GM18867 (cell line): ENCODE results near the gene OR5AC2.

Experiments used
- ATAC-seq: cut with Tn5 transposase; IDR thresholded peaks from one replicate; pipeline ENCODE4 v1.9.1; 2021; ENCODE audit warnings: mild to moderate bottlenecking, moderate library complexity; ENCODE audit not compliant: unreplicated experiment

OR5AC2 gene, protein sequence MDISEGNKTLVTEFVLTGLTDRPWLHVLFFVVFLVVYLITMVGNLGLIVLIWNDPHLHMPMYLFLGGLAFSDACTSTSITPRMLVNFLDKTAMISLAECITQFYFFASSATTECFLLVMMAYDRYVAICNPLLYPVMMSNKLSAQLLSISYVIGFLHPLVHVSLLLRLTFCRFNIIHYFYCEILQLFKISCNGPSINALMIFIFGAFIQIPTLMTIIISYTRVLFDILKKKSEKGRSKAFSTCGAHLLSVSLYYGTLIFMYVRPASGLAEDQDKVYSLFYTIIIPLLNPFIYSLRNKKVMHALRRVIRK

GRCh38 chr3:98086873-98087272, at the start of gene OR5AC2:
Gene OR5AC2 (plus strand): TSS chr3:98087173. CDS start chr3:98087173, 0 bp downstream.
- no peak for ATAC-seq

DNA sequence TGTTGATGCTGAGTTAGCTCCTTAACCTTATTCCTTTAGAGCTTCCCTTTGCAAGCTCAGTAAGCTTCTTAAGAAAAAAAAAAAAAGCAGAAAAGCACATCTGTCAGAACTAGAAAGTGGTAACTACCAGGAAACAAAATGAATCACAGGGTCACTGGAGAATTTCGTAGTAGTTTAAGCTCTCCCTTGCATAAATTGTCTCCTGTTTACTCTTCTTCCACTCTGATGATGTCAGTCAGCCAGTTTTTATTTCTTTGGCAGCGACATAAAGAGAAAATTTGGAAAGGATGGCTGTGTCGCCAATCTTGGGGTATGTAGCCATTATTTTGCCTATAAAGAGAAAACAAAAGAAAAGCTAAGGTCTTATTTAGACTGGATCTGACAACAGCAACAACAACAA, 48.7 kb upstream of the OR5AC2 start:
- no peak for ATAC-seq

DNA sequence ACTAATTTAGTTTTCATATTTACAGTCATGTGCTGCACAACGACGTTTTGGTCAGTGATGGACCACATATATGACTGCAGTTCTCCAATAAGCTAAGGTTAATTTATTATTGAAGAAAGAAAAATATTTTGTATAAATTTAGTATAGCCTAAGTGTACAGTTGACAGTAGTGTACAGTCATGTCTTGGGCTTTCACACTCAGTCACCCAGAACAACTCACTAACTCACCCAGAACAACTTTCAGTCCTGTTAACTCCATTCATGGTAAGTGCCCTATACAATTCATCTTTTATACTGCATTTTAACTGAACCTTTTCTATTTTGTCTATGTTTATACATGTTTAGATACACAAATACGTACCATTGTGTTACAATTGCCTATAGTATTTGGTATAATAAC, 48.1 kb upstream of the OR5AC2 start:
- peak; percentile 16 for ATAC-seq

GRCh38 chr3:98039322-98040024, 47.5 kb upstream of the OR5AC2 start:
- peak; percentile 92 for ATAC-seq

GRCh38 chr3:98041350-98041749, 45.6 kb upstream of the OR5AC2 start:
- ATAC-seq = no peak

DNA sequence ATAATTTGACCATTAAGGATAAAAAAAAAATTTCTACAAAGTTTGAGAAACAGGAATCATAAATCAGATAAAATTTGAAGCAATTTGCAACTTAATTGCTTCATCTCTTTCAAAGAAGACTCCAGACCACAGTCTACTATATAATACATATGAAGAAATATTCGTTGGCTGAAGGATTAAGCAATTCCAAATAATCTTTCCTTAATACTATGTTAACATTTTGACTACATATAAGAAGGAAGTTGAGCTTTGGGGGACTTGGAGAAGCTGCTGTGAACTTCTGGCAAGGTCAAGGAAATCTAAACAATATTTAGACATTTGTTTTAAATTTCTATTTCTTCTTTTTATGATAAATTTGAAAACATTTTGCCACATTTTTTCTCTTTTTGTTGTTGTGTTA, 38.4 kb upstream of the OR5AC2 start:
- no peak for ATAC-seq

DNA sequence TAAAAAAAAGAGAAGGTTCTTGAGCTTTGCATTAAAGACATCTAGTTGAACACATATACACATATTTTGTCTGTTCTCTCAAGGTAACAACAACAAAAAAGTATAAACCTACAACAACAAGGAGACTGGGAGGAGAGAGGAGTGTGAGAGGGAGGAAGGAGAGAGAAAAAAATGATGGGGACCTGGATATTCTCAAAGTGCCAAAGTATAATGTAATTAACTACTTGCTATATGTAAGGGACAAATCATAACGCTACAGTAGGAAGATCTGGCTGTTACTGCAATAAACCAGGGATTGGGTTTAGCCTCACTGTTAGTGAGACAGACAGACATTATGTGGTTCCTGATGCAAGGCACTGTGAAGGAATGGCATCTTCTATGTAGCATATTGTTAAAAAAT, 37.7 kb upstream of the OR5AC2 start:
- no peak for ATAC-seq

- no peak for ATAC-seq
Measured at GRCh38 chr3:98056035-98056434, 30.9 kb upstream of the OR5AC2 start.

DNA sequence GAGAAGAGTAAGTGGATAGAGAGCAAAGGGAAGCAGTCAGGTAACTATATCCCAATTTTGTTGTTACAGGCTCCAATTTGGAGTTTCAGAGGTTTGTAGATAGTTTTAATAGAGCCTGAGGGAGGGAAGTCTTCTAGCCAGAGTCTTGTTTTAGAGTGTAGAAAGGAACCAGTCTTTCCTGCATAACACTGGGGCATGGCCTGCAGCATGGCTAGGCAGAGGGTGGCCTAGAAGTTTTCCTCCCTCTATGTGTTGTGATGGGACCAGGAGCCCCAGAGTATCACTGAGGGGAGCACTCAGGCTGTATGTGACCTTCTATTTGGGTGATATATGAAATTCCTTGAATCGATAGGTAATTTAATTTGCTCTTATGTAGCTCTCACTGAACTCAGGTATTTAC, 29.3 kb upstream of the OR5AC2 start:
- ATAC-seq = no peak

DNA sequence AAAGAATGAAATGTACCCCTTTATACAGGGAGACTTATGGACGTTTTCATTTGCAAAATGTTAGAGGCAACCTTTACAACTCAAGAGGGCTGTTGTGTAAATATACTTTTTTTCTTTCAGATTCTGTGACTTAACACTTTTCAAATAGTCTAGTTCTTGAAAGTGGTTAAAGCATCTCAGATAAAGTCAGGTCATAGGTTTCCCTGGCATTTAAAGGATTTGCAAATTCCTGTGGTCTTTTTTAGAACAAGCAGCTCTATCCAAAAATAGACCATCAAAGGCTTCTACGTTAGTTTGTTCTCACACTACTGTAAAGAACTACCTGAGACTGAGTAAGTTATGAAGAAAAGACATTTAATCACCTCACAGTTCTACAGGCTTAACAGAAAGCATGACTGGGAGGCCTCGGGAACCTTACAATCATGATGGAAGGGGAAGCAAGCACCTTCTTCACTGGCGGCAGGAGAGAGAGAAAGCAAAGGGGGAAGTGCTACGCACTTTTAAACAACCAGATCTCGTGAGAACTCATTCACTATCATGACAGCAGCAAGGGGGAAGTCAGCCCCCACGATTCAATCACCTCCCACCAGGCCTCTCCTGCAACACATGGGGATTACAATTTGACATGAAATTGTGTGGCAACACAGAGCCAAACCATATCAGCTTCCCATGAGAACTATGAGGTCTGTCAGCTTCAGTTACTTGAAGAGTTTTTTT, 28.6 kb upstream of the OR5AC2 start:
- no peak for ATAC-seq

DNA sequence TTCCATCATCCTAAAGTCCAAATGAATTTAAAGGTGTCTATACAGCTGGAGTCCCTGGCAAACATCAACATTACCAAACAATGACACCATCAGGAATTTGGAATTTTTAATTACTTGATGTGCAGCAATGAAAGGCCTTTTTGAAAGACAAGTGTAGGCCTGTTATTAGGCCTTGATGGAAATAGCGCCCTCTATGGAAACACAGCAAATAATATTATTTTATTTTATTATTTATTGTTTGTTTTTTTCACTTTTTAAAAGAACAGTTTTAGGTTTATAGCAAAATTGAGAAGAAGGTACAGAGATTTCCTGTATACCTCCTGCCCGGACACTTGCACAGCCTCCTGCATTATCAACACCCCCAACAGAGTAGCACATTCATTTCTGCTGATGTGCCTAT, 18.1 kb upstream of the OR5AC2 start:
- ATAC-seq = no peak

- ATAC-seq = no peak
Measured at GRCh38 chr3:98070840-98071239, 16.1 kb upstream of the OR5AC2 start.

DNA sequence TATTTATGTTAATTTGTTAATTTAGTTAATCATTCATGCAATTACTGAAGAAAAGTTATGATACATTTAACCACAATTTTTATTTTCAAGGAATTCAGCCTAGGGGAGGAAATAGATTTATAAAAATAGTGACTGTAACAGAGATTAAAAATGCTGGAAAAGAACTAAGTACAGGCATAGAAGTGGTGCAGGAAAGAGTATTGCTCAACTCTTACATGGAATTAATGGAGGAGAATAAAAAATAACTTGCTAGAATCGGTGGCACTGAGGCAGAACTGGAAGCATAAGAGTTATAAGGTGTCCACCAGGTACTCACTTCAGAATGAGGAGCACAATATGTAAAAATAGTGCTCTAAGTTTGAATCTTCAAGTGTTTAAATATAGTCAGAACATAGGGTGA, 13.5 kb upstream of the OR5AC2 start:
- no peak for ATAC-seq

- ATAC-seq = no peak
Measured at GRCh38 chr3:98095882-98096281, 8.9 kb downstream of the OR5AC2 start.

DNA sequence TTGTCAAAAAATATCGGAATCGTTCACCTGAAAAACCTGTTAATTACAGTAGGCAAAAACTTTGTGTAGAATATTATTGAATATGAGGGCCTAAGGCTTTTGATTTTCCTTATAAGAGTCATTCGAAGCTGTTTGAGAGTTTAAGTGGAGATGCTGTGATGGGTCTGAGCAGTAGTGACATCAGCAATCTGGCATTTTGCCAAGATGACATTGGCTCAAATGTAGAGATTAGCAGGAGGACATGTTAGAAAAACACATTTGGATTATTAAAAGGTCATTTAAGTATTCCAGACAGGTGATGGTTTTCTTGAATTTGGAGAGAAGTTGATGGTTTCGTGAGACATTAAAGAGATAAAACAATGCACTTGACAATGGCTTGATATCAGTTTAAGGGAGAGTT, 12.9 kb downstream of the OR5AC2 start:
- no peak for ATAC-seq

DNA sequence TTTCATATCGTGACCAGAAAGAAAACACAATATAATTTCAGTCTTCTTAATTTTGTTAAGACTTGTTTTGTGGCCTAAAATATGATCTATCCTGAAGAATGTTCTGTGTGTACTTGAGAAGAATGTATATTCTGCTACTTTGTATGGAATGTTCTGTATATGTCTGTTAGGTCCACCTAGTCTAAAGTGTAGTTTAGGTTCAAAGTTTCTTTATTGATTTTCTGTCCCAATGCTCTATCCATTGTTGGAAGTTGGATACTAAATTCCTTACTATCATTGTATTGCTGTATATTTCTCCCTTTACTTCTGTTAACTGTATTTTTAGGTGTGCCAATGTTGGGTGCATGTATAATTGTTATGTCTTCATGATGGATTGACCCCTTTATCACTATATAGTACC, 21.2 kb downstream of the OR5AC2 start:
- no peak for ATAC-seq

DNA sequence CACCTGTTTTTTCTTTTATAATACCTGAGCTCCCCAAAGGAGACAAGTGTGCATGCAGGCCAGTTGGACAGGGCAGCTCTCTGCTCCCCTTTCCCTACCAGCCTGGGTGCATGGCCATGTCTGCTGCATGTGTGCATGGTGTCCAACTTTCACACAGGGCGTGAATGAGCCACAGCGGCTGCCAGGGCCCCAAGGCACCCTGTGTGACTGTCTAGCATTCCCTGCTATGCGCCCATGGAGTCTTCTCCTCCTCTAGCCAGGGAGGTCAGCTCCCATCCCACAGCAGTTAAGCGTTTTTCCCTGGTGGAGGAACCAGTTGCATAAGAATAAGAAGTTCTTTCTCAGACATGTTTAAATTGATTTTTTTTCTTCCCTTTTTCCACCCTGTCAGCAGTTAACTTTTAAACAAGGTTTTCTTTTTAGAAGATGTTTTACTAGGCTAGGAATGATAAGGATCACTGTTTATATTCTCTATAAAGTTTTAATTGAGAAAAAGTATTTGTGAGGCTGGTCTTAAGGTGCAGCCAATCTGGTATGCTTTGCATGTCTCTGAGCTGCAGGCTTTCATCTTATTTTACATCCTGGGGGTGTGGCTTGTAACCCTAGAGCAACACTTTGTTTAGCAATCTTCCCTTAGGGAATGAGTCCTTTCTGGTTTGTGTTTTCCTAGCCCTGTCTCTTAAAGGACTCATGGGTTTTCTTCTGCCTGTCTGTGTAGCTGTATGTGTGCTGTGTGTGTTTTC, 23.0 kb downstream of the OR5AC2 start:
- no peak for ATAC-seq

GRCh38 chr3:98110550-98110908, 23.6 kb downstream of the OR5AC2 start:
- no peak for ATAC-seq

DNA sequence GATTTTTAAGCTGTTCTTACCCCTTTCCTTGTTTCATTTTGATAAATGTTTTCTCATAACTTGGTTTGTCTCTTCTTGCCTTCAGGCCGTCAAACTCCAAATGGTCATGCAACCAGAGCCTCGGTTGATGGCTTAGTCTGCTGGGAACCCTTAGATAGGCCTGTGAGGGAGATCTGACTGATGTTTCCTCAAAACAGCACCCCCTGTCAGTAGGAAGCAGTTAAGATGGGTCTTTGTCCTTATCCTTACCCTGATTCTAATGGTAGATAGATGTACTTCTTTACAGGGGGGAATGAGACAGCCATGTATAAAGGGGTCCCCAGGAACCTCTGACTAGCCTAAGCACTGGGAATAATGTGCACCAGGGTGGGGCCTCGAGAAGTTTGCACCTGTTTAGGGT, 27.3 kb downstream of the OR5AC2 start:
- ATAC-seq = no peak

- no peak for ATAC-seq
Measured at GRCh38 chr3:98115717-98116116, 28.7 kb downstream of the OR5AC2 start.

DNA sequence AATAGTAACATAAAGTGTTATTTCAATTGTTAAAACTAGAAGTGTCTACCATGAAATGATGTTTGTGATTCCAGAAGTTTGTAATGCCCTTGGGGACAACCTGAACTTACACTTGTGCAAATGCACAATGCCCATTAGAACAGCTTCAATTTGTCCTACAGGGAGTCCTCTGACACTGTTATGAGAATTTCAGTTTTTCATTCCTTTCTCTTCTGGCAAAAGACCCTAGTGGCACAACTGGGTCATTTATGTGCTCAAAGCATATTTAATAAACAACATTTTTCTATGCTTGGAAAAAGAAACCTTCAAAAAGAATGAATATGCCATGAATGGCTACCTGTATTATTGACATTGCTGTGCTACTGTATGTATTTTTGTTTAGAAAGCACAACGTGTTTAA, 43.4 kb downstream of the OR5AC2 start, which contains the start of gene OR5H1:
TSS of gene OR5H1 (plus strand) at position 301 of the 400 bp plus-strand sequence. CDS start 1,977 bp downstream, outside the sequence.
- no peak for ATAC-seq
